HepG2 (cell line): ENCODE measurements around the gene FER1L5. TPM values are rescaled to one million over a fixed set of nuclear protein-coding genes. Genes with fewer than 3 reads are reported as not detected.

Experiments used
- FOSL2 ChIP-seq: sonication (generic); formaldehyde crosslinking; IDR thresholded peaks from 2 replicates; pipeline ENCODE4 v1.4.0; 2020; ENCODE audit warnings: missing genetic modification reagents
- KAT8 ChIP-seq: IDR thresholded peaks from 2 replicates; pipeline ENCODE4 v1.6.1; 2016; ENCODE audit warnings: missing genetic modification reagents, missing compliant biosample characterization
- PITX1 ChIP-seq: sonication (generic); formaldehyde crosslinking; IDR thresholded peaks from 2 replicates; pipeline ENCODE4 v1.5.1; 2020; ENCODE audit warnings: mild to moderate bottlenecking, missing genetic modification reagents
- POLR2A ChIP-seq, 2 experiments: IDR thresholded peaks; 2 replicates each; pipeline ENCODE4 v1.6.1; 2011; ENCODE audit warnings: low read depth in 2 of 2, low read length in 2 of 2, mild to moderate bottlenecking in 1 of 2, moderate library complexity in 1 of 2; ENCODE audit not compliant: insufficient read depth in 1 of 2
- SP1 ChIP-seq, 2 experiments: fragments of 450-650 bp in 1 of 2; sonication (generic) in 1 of 2; formaldehyde crosslinking in 1 of 2; IDR thresholded peaks; 2 replicates each; pipeline versions ENCODE4 v1.4.0 to v1.6.1; 2016 to 2020; ENCODE audit warnings: missing genetic modification reagents in 1 of 2
- SYNCRIP ChIP-seq: fragments of 200-400 bp; formaldehyde crosslinking; IDR thresholded peaks from 2 replicates; pipeline ENCODE4 v1.6.1; 2018; ENCODE audit warnings: mild to moderate bottlenecking, low read depth, low read length; ENCODE audit not compliant: insufficient read depth
- ZC3H4 ChIP-seq: sonication (generic); formaldehyde crosslinking; IDR thresholded peaks from 2 replicates; pipeline ENCODE4 v1.4.0; 2020; ENCODE audit warnings: missing genetic modification reagents, borderline replicate concordance
- ZFY ChIP-seq: sonication (generic); formaldehyde crosslinking; IDR thresholded peaks from 2 replicates; pipeline ENCODE4 v1.4.0; 2020; ENCODE audit warnings: missing genetic modification reagents
- ZNF550 ChIP-seq: sonication (generic); formaldehyde crosslinking; IDR thresholded peaks from 2 replicates; pipeline ENCODE4 v1.4.0; 2020; ENCODE audit warnings: mild to moderate bottlenecking, missing genetic modification reagents, borderline replicate concordance
- ZNF724P ChIP-seq: sonication (generic); formaldehyde crosslinking; IDR thresholded peaks from 2 replicates; pipeline ENCODE4 v1.8.0; 2022; ENCODE audit warnings: missing genetic modification reagents, borderline replicate concordance
- polyA plus RNA-seq, 8 experiments: library from polyadenylated mRNA; depleted of rRNA in 3 of 8; stranded (reverse) in 7 of 8; unstranded in 1 of 8; fragments of >200 nt; fragmentation: Illumina TruSeq in 4 of 8; extraction: Trizol in 4 of 8; gene quantifications; 2 replicates each; pipeline versions ENCODE4 v1.2.1 to v1.2.3, GENCODE V29; 2011 to 2016; ENCODE audit warnings: low read depth in 4 of 8, missing spikeins in 1 of 8, mixed read lengths in 1 of 8; ENCODE audit not compliant: insufficient read depth in 1 of 8
- total RNA-seq, 5 experiments: library from RNA; depleted of rRNA; stranded (reverse); fragments of >200 nt; fragmentation: Illumina TruSeq; extraction: Trizol; gene quantifications; 2 replicates each; pipeline ENCODE4 v1.2.3, GENCODE V29; 2016; ENCODE audit warnings: low read depth in 1 of 5
- TF ChIP-seq, protein P1 (sequence below): sonication (generic); formaldehyde crosslinking; IDR thresholded peaks from 2 replicates; pipeline ENCODE4 v1.4.0; 2020; ENCODE audit warnings: mild to moderate bottlenecking, missing genetic modification reagents
- TF ChIP-seq, protein P2 (sequence below): IDR thresholded peaks from 2 replicates; pipeline ENCODE4 v1.6.1; 2016; ENCODE audit warnings: missing biosample characterization, missing genetic modification reagents, low read depth
- TF ChIP-seq, protein P3 (sequence below): sonication (generic); formaldehyde crosslinking; IDR thresholded peaks from 2 replicates; pipeline ENCODE4 v1.9.0; 2021; ENCODE audit warnings: missing genetic modification reagents, mild to moderate bottlenecking, borderline replicate concordance
- TF ChIP-seq, protein P4 (sequence below): sonication (generic); formaldehyde crosslinking; IDR thresholded peaks from 2 replicates; pipeline ENCODE4 v1.4.0; 2020; ENCODE audit warnings: missing genetic modification reagents, borderline replicate concordance

Gene FER1L5
- total and polyA plus RNA-seq, 2 of the 13 experiments (the other 11 are each of a cell fraction or from before 2014, with no cell fraction given), result 0.02 to 0.08 TPM

DNA sequence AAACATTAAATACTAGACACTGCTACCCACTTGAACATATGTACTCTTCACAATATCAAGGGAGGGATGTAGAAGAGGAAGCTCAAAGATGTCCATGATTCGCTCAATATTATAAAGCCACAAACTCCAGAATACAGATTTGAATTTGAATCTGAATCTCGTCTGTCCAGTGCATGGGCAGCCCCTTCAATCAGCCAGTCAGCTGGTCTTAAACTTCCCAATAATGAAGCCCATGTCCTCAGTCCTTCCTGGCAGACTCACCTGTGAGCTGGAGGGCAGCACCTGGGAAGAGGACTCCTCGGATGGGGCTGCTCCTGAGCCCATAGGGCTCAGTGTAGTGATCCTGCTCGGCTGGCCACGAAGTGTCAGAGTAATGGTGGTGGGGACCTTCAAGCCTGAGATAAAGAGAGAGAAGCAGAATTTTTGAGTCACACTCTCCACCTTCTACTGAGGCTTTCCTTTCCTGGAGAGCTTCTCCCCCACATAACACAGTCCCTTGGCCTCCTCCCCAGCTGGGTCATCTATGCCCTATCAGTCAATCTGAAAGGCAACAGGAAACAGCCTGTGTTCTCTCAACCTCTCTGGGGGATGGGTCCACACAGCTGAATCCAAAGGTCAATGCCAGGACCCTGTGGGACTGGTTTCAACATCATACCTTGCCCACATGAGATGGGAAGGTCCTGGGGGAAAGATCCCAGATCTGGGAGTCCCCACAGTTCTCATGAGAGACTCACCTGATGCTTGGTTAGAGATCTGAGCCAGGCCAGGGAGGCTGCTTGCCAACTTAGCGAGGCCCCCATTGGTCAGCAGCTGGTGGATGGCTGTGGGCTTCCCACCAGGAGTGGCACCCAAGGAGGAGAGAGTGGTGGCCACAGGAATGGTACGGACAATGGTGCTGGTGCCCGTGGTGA, 40.9 kb upstream of the FER1L5 start (continued):
- TF ChIP-seq, protein P1, sequence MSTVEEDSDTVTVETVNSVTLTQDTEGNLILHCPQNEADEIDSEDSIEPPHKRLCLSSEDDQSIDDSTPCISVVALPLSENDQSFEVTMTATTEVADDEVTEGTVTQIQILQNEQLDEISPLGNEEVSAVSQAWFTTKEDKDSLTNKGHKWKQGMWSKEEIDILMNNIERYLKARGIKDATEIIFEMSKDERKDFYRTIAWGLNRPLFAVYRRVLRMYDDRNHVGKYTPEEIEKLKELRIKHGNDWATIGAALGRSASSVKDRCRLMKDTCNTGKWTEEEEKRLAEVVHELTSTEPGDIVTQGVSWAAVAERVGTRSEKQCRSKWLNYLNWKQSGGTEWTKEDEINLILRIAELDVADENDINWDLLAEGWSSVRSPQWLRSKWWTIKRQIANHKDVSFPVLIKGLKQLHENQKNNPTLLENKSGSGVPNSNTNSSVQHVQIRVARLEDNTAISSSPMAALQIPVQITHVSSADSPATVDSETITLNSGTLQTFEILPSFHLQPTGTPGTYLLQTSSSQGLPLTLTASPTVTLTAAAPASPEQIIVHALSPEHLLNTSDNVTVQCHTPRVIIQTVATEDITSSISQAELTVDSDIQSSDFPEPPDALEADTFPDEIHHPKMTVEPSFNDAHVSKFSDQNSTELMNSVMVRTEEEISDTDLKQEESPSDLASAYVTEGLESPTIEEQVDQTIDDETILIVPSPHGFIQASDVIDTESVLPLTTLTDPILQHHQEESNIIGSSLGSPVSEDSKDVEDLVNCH (CRISPR knock-in tag), result no peak
- TF ChIP-seq ZNF724P (no peak), ZNF550 (CRISPR knock-in tag) (no peak), SP1 (IDR thresholded peaks at IDR 0.05) (no peak), SP1 (CRISPR knock-in tag; IDR thresholded peaks at IDR 0.05) (0 out of 2 replicates have a peak, but pooled peaks have one; percentile 32), FOSL2 (CRISPR knock-in tag) (peak; percentile 77), ZFY (CRISPR knock-in tag) (peak; percentile 43; the same call in 1 of the 2 replicates), ZC3H4 (CRISPR knock-in tag) (no peak), POLR2A (IDR thresholded peaks at IDR 0.05; ENCODE audit: insufficient read depth in 1 of 2, low read depth in 2 of 2, low read length in 2 of 2) (peak in 1 of 2 experiments; percentile 22; a peak in 2 of 4 replicates), PITX1 (peak; percentile 37; the same call in 1 of the 2 replicates), SYNCRIP (no peak), KAT8 (CRISPR knock-in tag) (peak; percentile 53; the same call in 1 of the 2 replicates)
- TF ChIP-seq, protein P2, sequence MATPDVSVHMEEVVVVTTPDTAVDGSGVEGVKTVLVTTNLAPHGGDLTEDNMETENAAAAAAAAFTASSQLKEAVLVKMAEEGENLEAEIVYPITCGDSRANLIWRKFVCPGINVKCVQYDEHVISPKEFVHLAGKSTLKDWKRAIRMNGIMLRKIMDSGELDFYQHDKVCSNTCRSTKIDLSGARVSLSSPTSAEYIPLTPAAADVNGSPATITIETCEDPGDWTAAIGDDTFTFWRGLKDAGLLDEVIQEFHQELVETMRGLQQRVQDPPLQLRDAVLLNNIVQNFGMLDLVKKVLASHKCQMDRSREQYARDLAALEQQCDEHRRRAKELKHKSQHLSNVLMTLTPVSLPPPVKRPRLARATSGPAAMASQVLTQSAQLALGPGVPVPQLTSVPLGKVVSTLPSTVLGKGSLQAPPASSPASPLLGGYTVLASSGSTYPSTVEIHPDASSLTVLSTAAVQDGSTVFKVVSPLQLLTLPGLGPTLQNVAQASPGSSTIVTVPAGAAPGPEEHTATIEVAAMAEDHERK (CRISPR knock-in tag), result no peak
- TF ChIP-seq, protein P3, sequence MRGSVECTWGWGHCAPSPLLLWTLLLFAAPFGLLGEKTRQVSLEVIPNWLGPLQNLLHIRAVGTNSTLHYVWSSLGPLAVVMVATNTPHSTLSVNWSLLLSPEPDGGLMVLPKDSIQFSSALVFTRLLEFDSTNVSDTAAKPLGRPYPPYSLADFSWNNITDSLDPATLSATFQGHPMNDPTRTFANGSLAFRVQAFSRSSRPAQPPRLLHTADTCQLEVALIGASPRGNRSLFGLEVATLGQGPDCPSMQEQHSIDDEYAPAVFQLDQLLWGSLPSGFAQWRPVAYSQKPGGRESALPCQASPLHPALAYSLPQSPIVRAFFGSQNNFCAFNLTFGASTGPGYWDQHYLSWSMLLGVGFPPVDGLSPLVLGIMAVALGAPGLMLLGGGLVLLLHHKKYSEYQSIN (CRISPR knock-in tag), result no peak
- TF ChIP-seq, protein P4, sequence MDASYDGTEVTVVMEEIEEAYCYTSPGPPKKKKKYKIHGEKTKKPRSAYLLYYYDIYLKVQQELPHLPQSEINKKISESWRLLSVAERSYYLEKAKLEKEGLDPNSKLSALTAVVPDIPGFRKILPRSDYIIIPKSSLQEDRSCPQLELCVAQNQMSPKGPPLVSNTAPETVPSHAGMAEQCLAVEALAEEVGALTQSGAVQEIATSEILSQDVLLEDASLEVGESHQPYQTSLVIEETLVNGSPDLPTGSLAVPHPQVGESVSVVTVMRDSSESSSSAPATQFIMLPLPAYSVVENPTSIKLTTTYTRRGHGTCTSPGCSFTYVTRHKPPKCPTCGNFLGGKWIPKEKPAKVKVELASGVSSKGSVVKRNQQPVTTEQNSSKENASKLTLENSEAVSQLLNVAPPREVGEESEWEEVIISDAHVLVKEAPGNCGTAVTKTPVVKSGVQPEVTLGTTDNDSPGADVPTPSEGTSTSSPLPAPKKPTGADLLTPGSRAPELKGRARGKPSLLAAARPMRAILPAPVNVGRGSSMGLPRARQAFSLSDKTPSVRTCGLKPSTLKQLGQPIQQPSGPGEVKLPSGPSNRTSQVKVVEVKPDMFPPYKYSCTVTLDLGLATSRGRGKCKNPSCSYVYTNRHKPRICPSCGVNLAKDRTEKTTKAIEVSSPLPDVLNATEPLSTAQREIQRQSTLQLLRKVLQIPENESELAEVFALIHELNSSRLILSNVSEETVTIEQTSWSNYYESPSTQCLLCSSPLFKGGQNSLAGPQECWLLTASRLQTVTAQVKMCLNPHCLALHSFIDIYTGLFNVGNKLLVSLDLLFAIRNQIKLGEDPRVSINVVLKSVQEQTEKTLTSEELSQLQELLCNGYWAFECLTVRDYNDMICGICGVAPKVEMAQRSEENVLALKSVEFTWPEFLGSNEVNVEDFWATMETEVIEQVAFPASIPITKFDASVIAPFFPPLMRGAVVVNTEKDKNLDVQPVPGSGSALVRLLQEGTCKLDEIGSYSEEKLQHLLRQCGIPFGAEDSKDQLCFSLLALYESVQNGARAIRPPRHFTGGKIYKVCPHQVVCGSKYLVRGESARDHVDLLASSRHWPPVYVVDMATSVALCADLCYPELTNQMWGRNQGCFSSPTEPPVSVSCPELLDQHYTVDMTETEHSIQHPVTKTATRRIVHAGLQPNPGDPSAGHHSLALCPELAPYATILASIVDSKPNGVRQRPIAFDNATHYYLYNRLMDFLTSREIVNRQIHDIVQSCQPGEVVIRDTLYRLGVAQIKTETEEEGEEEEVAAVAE (CRISPR knock-in tag), result no peak; the same call in 1 of the 2 replicates
